Measurements from ENCODE around the gene CCN6. TPM values are rescaled to one million over a fixed set of nuclear protein-coding genes. Genes with fewer than 3 reads are reported as not detected.

Gene CCN6
- total and polyA plus RNA-seq, 11 donors: not detected

- Histone ChIP-seq H3K27me3 (no peaks in the 10 kb centered on the region), H3K4me1 (peaks cover 0 to 20% (median 6%) of the 10 kb centered on the region in 12 donors), H3K9me3 (peaks cover 0 to 8% (median 2%) of the 10 kb centered on the region in 12 donors), H3K36me3 (no peaks in the 10 kb centered on the region), H3K4me3 (no peak overlapping the region), H3K27ac (peak overlapping the region in 1 of 12 donors; percentile 75)
- no peak for TF ChIP-seq CTCF (IDR thresholded peaks at IDR 0.05)
- 77 to 91% (median 84%) methylated on average over 3 of the region's 3 CpGs for WGBS, 4 donors
- ATAC-seq (no peak), DNase-seq (no peak)
- intact Hi-C loops (cut with DNase I): no loop called here
These were observed 25.8 kb upstream of the CCN6 start for GRCh38 chr6:112027942-112028674.

GRCh38 chr6:112029045-112029822 lies 24.7 kb upstream of the CCN6 start:
- H3K4me1 ChIP-seq: peaks cover 0 to 20% (median 6%) of the 10 kb centered on the region in 12 donors
- H3K36me3 ChIP-seq: no peaks in the 10 kb centered on the region
- H3K27me3 ChIP-seq: no peaks in the 10 kb centered on the region
- H3K9me3 ChIP-seq: peaks cover 0 to 1% (median 0%) of the 10 kb centered on the region in 12 donors
- WGBS, 4 donors: 77 to 81% (median 81%) methylated on average over 15 of the region's 15 CpGs
- no peak overlapping the region for H3K4me3 ChIP-seq
- ATAC-seq (peak in 1 of 4 donors; percentile 44), DNase-seq (peak; percentile 51 to 79 (median 59))
- H3K27ac ChIP-seq: peak overlapping the region in 1 of 12 donors; percentile 53
- TF ChIP-seq CTCF (IDR thresholded peaks at IDR 0.05) (peak; percentile 43 to 76 (median 63)), POLR2A (IDR thresholded peaks at IDR 0.05) (no peak)
- intact Hi-C loops (cut with DNase I): no loop called here

- H3K4me1 ChIP-seq: peaks cover 0 to 27% (median 6%) of the 10 kb centered on the region in 12 donors
- DNase-seq (no peak), ATAC-seq (no peak)
- intact Hi-C loops (cut with DNase I): no loop called here
- TF ChIP-seq CTCF (IDR thresholded peaks at IDR 0.05) (no peak), POLR2A (IDR thresholded peaks at IDR 0.05) (no peak)
- H3K9me3 ChIP-seq: no peaks in the 10 kb centered on the region
- peak overlapping the region in 5 of 12 donors; percentile 10 to 54 (median 22) for H3K27ac ChIP-seq
- H3K4me3 ChIP-seq: no peak overlapping the region
- H3K36me3 ChIP-seq: no peaks in the 10 kb centered on the region
- WGBS, 4 donors: 77 to 85% (median 82%) methylated on average over 7 of the region's 7 CpGs
- no peaks in the 10 kb centered on the region for H3K27me3 ChIP-seq
These were observed 23.5 kb upstream of the CCN6 start for GRCh38 chr6:112030206-112030960.
